Activated T-cell treated with anti-CD3 and anti-CD28 coated beads for 1 hour (primary cell): ENCODE measurements around the gene EEF1E1.

ENCODE experiments used
- DNase-seq: peaks from one replicate; pipeline ENCODE4 v3.0.0-alpha.2; 2020; ENCODE audit warnings: low read depth

The EEF1E1 gene

DNA sequence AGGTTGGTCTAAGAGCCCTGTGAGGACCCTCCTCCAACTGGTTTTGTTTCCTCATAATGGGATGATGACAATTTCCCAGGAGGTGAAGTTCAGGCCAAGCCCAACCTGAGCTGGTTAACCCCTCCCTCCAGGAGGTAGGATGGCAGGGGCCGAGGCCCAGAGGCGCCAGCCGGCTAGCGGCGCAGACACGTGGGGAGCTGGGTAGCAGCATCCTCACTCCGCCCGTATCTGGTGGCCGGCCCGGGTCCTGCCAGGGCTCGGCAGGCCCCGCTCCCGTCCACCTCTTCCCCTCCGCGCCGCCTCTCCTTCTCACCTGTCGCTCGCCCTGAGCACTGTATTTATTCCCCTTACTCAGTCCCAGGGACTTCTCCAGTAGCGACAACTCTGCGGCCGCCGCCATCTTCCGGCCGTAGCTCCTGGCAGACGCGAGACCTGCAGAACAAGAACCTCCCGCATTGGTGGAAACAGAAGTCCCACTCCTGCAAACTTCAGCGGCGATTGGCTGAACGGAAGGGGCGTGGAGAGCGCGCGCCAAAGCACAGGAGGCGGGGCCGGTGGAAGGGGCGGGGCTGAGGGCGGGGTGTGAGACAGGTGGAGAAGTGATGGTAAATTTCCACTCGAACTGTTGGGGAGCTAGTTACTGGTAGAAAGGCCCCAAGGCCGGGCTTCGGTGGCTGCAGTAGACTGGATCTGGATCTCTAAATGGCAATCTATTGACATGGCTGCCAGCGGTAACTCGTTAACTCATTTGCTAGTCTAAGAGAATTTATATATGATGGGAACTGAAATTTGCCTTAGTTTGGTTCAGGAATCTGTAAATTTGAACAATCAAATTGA is at the start of gene EEF1E1:
Gene EEF1E1 (minus strand): TSS at position 427 of the 837 bp plus-strand sequence. CDS start 27 bp downstream, at position 400.
- DNase-seq, result peak; percentile 99

DNA sequence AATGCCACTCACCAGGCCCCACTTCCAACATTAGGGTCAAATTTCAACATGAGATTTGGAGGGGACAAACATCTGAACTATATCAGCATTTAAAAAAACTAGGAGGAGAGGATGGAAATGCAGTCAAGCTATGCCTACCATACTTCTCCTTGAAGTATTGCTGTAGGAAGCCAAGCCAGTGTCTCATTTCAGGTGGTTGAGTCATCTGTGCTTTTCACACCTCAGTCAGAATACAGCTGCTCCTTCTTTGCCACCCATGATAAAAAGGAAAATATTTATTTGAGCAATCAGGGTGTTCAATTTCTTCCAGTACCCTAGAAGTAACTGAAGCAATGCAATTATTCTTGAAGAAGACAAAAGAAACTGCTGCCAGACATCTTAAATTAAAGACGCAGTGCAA is 47.0 kb upstream of the EEF1E1 start:
- DNase-seq, result no peak

DNA sequence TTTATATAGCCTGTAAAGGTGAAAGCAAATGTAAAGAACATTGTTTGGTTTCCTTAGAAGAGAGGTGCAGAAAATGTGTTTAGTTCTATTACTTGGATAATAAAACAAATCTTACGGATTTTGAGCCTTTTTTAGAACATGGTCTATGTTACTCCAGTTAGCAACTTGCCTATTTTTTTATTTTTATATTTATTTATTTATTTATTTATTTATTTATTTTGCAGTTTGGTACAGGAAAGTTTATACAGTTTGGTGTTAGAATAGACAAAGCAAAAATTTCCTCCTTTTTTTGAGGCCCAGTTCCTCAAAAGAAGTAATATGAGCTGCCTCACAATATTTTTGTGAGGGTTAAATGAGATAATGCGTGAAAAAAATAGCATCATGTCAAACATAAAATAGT is 41.6 kb upstream of the EEF1E1 start:
- DNase-seq, result no peak

DNA sequence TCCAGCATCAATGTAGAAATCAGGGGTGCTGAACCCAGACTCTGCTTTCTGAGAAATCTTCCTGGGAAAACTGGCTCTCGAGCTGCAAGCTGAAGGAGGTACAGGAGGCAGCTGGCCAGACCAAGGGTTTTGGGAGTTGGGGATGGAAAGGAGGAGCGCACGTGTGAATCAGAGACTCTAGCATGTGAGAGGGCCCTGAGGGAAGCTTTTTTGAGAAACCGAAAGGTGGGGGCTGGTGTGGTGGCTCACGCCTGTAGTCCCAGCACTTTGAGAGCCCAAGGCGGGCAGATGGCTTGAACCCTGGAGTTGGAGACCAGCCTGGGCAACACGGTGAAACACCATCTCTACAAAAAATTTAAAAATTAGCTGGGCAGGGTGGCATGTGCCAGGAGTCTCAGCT is 37.1 kb upstream of the EEF1E1 start:
- DNase-seq, result no peak

DNA sequence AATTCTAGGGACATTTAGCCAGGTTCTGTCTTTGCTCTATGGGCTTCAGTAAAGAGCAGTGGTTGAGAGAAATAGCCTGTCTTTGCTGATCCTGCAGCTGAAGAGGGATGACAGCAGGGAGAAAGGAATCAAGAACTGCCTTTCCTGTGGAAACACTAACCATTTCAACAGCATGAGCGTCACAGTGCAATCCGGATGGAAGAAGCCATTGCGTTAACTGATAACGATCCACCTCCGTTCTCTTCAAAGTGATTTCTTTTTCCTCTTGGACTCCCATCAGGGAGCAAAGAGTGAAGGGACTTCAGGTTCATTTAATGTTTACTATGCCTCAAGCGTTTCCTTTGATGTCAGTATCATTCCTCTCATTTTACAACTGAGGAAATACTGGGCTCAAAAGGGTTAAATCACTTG is 35.2 kb upstream of the EEF1E1 start:
- no peak for DNase-seq

DNA sequence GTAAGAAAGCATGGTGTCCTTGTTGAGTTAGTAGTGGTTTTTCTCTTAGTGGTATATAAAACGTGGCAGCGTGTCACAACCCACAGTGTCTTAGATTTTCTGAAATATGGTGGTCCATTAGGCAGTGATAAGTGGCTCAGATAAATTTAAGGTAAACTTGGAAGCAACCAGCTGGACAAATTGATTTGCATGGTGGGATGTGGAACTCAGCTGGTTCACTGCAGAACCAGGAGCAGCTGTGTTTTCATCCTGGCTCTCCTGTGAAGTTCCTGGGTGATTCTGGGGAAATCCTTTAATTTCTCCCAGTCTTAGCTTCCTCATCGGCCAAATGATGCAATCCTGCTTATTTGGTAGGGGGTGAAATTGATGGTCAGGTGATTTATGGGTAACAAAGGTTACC is 32.9 kb upstream of the EEF1E1 start:
- no peak for DNase-seq

DNA sequence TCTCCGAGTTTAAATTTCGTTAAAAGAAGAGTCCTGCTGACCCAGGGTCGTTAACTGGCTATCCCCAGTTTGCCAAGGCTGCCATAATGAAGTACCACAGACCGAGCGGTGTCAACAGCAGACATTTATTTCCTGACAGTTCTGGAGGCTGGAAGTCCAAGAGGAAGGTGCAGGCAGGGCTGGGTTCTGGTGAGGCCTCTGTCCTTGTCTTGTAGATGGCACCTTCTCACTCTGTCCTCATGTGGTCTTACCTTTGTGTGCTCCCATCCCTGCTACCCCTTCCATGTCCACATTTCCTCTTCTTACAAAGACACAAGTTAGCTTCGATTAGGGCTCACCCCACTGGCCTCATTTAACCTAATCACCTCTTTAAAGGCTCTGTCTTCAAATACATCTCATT is 29.8 kb upstream of the EEF1E1 start:
- no peak for DNase-seq

DNA sequence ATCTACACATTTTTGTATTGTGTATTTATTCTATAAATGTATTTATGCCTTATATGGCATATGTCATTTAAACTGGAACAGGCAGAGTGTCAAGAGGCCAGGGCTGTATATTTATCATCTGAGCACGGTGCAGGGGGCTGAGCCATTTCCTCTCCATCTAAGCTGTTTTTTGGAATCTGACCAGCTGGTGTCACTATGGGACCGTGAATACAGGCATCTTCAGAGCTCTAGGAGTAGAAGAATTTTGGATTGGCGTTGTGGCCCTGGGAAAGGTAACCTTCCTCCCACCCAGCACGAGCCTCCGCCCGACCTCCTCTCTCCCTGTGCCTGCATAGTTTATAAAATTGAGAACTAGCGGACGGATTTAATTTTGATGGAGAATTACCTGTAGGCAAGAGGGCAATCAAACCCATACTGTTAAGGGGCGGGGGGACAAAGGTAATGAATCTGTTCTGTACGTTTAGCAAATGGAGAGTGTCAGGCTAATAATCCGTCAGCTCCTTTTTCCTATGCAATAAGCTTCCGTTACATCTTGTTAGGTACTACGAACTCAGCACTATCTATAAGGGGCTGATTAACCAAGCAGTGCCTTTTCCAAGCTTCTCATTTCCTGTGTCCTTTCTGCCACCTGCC is 29.0 kb upstream of the EEF1E1 start:
- no peak for DNase-seq

DNA sequence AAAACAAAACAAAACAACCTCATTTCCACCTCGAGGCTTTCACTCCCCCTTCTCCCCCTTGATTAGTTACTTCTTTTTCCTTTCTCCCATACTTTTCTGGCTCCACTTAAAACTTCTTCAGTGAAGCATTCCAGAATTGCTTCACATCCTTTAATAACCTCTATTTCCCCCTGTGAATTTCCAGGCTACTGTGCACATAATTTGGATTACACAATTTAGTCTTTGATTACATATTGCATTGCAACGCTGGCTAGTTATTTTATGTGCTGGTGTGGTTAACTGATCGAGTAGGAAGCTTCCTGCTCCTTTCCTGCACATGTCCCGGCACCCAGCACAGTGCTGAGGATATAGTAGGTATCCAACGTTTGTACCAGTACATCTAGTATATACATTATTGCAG is 28.1 kb upstream of the EEF1E1 start:
- DNase-seq, result no peak

DNA sequence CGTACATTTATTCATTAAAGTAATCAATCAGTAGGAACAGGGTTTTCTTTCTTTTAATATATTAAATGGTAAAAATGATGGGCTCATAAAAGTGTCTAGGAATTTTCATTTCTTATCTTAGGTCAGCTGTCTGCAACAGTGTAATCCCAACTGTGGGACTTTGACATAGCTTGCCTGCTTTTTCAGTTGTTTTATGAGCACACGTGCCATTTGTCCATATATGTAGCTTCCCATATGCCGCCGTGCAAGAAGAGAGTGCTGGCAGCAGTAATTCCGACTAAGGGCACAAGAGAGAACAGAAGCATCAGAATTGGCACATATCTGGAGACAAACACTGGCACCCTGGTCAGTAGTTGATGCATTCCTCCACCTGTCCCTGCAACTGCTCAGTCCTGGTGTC is 20.9 kb upstream of the EEF1E1 start:
- DNase-seq, result no peak

DNA sequence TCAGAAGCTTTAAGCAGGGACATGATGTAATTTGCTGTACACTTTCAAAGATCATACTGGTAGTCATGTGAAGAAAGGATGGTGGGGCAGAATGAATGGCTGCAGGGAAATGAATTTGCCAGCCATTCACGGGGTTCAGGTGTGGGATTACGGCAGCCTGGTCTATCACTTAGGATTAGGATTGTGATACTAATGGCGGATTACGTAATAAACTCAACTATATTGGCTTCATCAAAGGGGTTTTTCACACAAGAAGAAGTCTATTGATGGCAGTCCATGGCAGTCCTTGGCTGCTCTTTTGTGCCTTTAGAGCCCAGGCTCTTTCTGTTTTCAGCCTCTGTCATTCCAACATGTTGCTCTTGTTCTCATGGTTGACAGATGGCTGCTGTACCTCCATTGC is 12.6 kb upstream of the EEF1E1 start:
- no peak for DNase-seq

DNA sequence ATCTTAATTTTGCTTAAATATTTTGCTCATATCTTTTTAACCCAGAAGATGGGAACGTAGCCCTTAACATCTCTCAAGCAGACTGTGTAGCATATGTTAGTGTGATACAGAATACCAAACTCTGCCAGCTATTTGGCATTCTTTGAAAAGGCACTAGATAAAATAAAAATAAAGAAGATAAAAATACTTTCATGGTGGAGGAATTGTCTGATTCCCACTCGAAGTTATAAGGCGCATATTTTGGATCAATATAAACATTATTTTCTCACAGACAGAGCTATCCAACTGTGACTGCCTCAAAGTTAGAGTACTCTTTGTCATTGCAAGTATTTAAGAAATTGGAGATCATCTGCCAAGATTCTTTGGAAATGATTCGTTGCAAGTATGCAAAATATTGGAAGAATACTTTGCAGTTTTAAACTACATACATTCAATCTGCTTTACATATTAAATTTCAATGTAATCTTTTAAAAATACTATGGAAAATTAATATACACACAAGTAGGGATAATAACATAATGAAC is 10.8 kb upstream of the EEF1E1 start:
- DNase-seq, result no peak

DNA sequence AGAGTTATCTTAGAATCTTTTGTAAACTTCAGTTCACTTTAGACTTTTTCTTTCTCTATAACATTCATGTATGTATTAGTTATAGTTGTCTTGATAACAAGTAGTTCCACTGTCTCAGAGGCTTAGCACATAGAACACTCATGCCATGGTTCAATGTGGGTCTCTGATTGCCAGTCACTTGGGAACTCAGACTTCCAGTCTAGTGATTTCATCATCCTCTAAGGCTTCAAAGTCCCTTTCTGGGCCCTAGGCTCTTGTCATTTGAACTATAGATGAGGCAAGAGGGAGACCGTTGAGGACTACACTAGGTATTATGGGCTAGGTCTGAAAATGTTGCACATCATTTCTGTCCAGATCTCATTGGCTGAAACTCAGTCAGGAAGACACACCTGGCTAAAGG is 8.4 kb upstream of the EEF1E1 start:
- no peak for DNase-seq

DNA sequence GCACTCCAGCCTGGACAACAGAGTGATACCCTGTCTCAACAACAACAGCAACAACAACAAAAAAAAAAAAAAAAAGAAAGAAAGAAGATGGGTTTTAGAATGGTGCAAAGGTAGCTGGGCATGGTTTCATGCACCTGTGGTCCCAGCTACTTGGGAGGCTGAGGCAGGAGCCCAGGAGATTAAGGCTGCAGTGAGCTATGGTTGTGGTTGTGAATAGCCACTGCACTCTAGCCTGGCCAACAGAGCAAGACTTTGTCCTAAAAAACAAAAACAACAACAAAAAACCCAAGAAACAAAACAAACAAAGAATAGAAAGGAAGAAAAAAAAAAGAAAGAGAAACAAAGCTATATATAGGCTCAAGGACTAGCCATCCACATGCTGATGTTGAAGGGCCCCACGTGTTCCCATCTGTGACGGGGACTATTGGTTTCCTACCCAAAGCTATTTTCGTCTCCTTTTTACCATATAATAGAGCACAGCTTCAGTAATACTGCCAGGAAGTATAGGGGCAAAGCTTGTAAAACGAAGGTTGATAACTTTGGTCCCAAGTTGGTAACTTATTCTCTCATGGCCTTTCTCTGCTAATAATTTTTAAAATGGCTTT is 7.9 kb upstream of the EEF1E1 start:
- DNase-seq, result no peak

DNA sequence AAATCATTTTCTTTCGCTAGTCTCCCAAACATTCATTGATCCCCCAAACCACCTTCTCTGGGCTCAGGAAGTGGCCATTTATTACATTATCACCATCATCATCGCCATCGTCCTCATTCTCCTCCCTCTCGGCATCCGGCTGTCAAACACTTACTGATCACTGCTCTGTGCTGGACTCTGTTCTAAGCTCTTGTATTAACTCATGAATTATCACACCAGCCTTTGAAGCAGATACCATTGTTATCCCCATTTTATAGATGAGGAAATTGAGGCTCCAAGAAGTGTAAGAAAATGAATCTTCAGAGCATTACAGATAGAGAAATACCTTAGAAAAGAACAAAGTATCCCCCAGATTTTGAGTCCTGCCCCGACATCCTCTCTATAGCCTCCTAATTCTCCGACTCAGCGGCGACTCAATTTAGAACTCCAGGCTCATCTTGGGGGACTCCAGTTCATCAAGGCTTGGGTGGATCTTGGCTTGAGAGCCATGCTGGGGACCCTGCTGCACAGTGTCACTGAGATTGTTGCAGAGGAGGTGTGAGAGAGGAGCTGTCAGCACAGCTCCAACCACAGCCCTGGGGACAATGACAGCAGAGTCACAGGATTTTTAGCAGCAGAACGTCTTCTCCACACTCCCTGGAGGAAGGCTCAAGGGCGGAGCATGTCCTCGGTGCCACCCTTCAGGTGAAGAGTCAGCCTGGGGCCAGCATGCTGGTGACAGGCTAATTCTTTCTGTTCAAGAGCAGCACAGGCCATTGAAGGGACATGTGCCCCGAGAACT is 6.6 kb upstream of the EEF1E1 start:
- DNase-seq, result no peak

DNA sequence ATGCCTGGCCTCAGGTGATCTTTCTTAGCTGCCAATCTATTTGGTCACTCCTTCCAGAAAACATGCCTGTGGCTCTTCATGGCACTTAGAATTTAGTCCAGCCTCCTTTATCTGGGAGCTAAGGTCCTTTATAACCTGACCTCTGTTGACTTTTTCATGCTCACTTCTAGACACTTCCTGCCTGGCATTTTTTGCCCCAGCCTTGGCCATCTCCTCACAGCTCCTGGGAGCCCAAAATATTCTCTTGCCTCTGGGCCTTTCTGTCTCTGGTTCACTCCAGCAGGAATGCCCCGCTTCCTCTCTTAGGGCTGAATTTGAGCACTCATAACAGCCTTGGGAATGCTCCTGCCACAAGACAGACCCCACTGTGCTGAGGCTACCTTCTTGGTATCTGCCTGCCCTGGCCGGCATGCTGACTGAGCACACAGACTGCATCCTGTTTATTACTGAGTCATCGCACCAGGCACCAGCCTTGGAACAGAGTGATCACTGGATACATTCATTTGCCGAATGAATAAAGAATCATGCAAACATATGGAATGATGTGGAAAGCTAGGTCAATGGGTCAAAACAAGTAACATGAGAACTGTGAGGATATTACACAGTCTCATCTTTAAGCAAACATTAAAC is 5.8 kb upstream of the EEF1E1 start:
- no peak for DNase-seq

DNA sequence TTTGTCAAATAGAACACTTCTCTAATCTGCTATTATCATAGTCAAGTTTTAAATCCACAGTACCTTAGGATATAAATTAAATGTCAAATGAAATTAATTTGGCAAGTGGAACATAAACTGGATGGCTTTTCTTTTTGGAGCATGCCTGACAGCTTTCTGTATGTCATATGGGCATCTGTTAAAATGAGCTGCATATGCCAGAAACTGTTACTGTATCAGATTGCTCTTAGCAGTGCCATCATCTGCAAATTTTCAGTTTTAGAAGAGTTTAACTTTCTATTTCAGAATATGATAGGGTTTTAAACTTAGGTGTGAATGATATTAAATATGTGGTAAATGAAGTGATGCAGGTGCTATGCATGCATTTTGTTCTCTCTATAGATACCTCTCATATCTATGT is 3.4 kb upstream of the EEF1E1 start:
- no peak for DNase-seq

DNA sequence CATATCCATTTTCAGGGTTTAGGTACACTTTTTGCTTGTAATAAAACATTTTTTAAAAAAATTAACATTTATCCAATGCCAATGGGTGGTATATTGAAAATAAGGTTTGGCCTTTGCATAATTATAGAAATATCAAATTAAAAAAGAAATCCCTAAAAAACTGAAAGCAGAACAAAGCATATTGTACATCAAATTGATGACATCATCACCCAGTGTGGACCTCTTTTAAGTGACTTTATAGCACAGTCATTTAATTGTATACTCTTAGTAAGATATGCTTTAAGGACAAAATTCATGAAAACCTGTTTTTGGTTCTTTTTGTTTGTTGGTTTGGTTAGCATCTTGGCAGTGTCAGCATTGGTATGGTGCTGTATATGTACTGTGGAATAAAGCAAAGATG is 1.4 kb upstream of the EEF1E1 start:
- DNase-seq, result no peak

DNA sequence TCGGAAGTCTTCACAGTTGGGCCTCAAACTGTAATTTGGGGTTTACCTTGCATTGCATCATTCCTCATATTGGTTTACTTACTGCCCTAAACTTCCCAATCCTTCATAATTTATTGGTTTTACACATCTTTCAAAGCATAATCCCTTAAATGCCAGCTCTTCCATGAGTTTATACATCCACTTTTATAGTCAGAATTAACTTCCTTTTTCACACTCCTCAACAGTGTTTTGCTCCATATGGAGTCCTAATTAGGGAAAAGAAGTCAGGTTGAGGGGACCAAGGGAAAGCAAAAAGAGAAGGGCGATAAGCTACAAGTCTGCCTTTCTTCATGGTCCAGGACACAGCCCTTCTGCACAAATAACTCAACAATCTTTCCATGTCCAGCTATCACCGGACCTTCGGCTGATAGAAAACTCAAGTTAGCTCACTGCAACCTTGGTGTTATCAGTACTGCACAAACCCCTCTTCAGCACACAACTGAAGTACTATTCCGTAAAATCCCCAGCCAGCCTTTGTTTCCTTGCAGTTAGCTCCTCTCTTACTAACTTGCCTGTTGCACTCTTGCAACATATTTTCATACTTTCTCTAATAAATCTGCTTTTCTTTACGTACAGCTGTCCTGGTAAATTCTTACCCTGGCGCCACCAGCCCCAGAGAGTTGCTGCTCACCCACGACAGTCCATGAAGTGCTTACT is 2.0 kb downstream of the EEF1E1 start:
- DNase-seq, result no peak

DNA sequence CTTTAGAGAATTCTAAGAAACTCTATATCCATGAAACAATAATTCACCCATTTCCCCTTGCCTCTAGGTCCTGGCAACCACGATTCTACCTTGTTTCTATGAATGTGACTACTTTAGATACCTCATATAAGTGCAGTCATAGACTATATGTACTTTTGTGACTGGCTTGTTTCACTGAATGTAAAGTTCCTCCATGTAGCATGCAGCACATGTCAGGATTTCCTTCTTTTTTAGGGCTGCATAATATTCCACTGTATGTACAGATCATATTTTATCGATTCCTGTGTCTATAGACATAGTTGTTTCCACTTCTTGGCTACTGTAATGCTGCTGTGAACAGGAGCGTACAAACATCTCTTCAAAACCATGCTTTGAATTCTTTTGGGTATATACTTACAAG is 11.7 kb downstream of the EEF1E1 start:
- DNase-seq, result no peak

DNA sequence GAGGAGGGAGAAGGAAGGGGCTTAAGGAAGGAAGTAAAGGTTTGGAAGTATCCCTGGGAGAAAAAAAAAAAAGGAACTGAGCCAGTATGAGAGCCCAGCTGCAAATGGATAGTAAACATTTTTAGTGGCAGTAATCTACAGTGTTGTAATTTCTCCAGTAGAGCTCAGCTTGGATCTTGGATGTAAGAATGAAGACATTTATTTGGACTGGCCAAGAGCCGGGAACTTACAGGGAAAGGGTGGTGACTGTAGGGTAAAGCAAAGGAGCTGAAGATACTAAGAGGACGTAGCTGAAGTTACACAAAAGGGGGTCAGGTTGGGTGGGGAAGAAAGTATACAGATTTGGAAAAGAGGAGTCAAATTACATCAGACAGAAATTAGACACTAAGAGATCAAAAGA is 13.5 kb downstream of the EEF1E1 start:
- DNase-seq, result no peak
